ENCODE measurements around the gene MS4A6A.

DNA sequence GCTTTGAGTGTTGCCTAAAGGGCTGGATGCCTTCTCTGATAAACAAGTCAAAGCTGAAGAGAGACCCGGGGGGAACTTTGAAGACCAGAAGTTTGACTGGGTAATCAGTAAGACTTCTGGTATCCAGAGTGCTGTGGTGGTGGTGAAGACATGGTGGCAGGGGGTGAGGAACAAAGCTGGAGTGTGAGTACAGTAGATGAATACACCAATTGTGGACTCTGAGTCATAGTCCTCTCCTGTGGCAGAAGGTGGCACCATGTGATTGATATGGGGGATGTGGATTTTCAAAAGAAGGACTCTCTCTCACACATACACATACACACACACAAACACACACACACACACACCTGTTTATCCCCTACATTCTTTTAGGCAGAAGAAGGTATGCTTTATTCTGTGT is 12.3 kb downstream of the MS4A6A start:
- TF ChIP-seq, protein P1, sequence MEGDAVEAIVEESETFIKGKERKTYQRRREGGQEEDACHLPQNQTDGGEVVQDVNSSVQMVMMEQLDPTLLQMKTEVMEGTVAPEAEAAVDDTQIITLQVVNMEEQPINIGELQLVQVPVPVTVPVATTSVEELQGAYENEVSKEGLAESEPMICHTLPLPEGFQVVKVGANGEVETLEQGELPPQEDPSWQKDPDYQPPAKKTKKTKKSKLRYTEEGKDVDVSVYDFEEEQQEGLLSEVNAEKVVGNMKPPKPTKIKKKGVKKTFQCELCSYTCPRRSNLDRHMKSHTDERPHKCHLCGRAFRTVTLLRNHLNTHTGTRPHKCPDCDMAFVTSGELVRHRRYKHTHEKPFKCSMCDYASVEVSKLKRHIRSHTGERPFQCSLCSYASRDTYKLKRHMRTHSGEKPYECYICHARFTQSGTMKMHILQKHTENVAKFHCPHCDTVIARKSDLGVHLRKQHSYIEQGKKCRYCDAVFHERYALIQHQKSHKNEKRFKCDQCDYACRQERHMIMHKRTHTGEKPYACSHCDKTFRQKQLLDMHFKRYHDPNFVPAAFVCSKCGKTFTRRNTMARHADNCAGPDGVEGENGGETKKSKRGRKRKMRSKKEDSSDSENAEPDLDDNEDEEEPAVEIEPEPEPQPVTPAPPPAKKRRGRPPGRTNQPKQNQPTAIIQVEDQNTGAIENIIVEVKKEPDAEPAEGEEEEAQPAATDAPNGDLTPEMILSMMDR (IDR thresholded peaks at IDR 0.05; ENCODE audit: insufficient read depth, low read depth, low read length): no peak
- no peak for TF ChIP-seq EZH2 (IDR thresholded peaks at IDR 0.05; ENCODE audit: insufficient read depth, low read length)

Data from astrocyte (in vitro differentiated cells and primary cell).